Measurements from ENCODE around the gene REN.

REN gene

GRCh38 chr1:204154568-204155255, 11.4 kb downstream of the REN start:
- no peak for DNase-seq (ENCODE audit: low read depth in 2 of 2)

- DNase-seq (ENCODE audit: low read depth in 2 of 2) = no peak
These were observed 12.5 kb downstream of the REN start for GRCh38 chr1:204153667-204154066.

- no peak for DNase-seq (ENCODE audit: low read depth in 2 of 2)
These were observed 13.7 kb downstream of the REN start for GRCh38 chr1:204152310-204153044.

GRCh38 chr1:204151552-204152309, 14.4 kb downstream of the REN start, which contains the start of gene ETNK2:
TSS of gene ETNK2 (minus strand) at chr1:204152044. CDS start at chr1:204151852, 192 bp downstream.
- DNase-seq (ENCODE audit: low read depth in 2 of 2) = peak; percentile 45 to 46

GRCh38 chr1:204150702-204151551, 15.2 kb downstream of the REN start:
- no peak for DNase-seq (ENCODE audit: low read depth in 2 of 2)

GRCh38 chr1:204149635-204150565, 16.2 kb downstream of the REN start:
- DNase-seq (ENCODE audit: low read depth in 2 of 2) = no peak

GRCh38 chr1:204149107-204149506, 17.0 kb downstream of the REN start:
- DNase-seq (ENCODE audit: low read depth in 2 of 2) = no peak

- no peak for DNase-seq (ENCODE audit: low read depth in 2 of 2)
These were observed 18.4 kb downstream of the REN start for GRCh38 chr1:204147406-204148383.

GRCh38 chr1:204146965-204147364, 19.2 kb downstream of the REN start:
- DNase-seq (ENCODE audit: low read depth in 2 of 2) = no peak

GRCh38 chr1:204146309-204146708, 19.8 kb downstream of the REN start:
- no peak for DNase-seq (ENCODE audit: low read depth in 2 of 2)

- DNase-seq (ENCODE audit: low read depth in 2 of 2) = no peak
These were observed 21.1 kb downstream of the REN start for GRCh38 chr1:204145033-204145504.

- DNase-seq (ENCODE audit: low read depth in 2 of 2) = no peak
These were observed 22.7 kb downstream of the REN start for GRCh38 chr1:204143276-204144041.

GRCh38 chr1:204142032-204142974, 23.8 kb downstream of the REN start:
- DNase-seq (ENCODE audit: low read depth in 2 of 2) = no peak

- DNase-seq (ENCODE audit: low read depth in 2 of 2) = no peak
These were observed 25.0 kb downstream of the REN start for GRCh38 chr1:204141131-204141530.

- DNase-seq (ENCODE audit: low read depth in 2 of 2) = no peak
These were observed 26.2 kb downstream of the REN start for GRCh38 chr1:204139952-204140351.

- no peak for DNase-seq (ENCODE audit: low read depth in 2 of 2)
These were observed 27.0 kb downstream of the REN start for GRCh38 chr1:204139088-204139487.

GRCh38 chr1:204136814-204137213, 29.3 kb downstream of the REN start:
- DNase-seq (ENCODE audit: low read depth in 2 of 2) = no peak

All from stimulated activated CD8-positive, alpha-beta memory T cell treated with anti-CD3 and anti-CD28 coated beads, Interleukin-15, amount 100 ng/mL, for 4 hours (primary cell).